OCI-LY7 (cell line): Measurements from ENCODE around the gene DRD4. TPM values are rescaled to one million over a fixed set of nuclear protein-coding genes. Genes with fewer than 3 reads are reported as not detected.

Experiments used
- BruUV-seq: library from RNA; stranded (reverse); fragments of 400-500 nt; replicated peaks from 2 replicates; lab custom pipeline; 2021; lab: Mats Ljungman, UMichigan
- CTCF ChIA-PET: fragments of 300-600 bp; sonication (Branson Sonifier 250); formaldehyde crosslinking; loops from one replicate; lab custom pipeline; 2022; ENCODE audit warnings: antibody characterized with exemption; ENCODE audit not compliant: unreplicated experiment; lab: Charles Lee
- POLR2A ChIA-PET: fragments of 300-600 bp; sonication (Branson Sonifier 250); formaldehyde crosslinking; loops from one replicate; lab custom pipeline; 2022; ENCODE audit warnings: antibody characterized with exemption; lab: Charles Lee
- DNase-seq: peaks from one replicate; pipeline ENCODE4 v3.0.0-alpha.2; 2015; ENCODE audit warnings: low spot score
- H2AFZ ChIP-seq: fragments of 200-600 bp; sonication (generic), shearing (Covaris generic); 2 replicates; pipeline ENCODE4 v1.6.1; 2014; ENCODE audit warnings: mild to moderate bottlenecking, antibody characterized with exemption, low read length, moderate library complexity
- H3K27ac ChIP-seq: fragments of 200-600 bp; sonication (generic); 2 replicates; pipeline ENCODE4 v1.5.1; 2014; ENCODE audit warnings: mixed run types, low read depth, mild to moderate bottlenecking, moderate library complexity, low read length, inconsistent platforms; ENCODE audit not compliant: poor library complexity, severe bottlenecking
- H3K36me3 ChIP-seq: fragments of 200-600 bp; sonication (generic); 2 replicates; pipeline ENCODE4 v1.6.1; 2014; ENCODE audit warnings: mild to moderate bottlenecking, antibody characterized with exemption, low read length, moderate library complexity, mixed read lengths; ENCODE audit not compliant: insufficient read depth
- H3K4me1 ChIP-seq: fragments of 200-600 bp; sonication (generic); 2 replicates; pipeline ENCODE4 v1.5.1; 2014; ENCODE audit warnings: mild to moderate bottlenecking, low read length; ENCODE audit not compliant: insufficient read depth, poor library complexity, severe bottlenecking
- H3K4me2 ChIP-seq: fragments of 200-600 bp; sonication (generic); 2 replicates; pipeline ENCODE4 v1.6.1; 2014; ENCODE audit warnings: mild to moderate bottlenecking, low read length
- H3K4me3 ChIP-seq: fragments of 200-600 bp; sonication (generic); 2 replicates; pipeline ENCODE4 v1.5.1; 2014; ENCODE audit warnings: mild to moderate bottlenecking, low read depth, low read length; ENCODE audit not compliant: poor library complexity, severe bottlenecking
- H3K79me2 ChIP-seq: fragments of 200-600 bp; sonication (generic); 2 replicates; pipeline ENCODE4 v1.6.1; 2016; ENCODE audit warnings: low read depth, mild to moderate bottlenecking, low read length, moderate library complexity, mixed read lengths; ENCODE audit not compliant: insufficient read depth
- H3K9me2 ChIP-seq: fragments of 200-600 bp; sonication (generic); 2 replicates; pipeline ENCODE4 v1.6.1; 2016; ENCODE audit warnings: mild to moderate bottlenecking, low read length, mixed read lengths; ENCODE audit not compliant: insufficient read depth
- H3K9me3 ChIP-seq: fragments of 200-600 bp; sonication (generic); 2 replicates; pipeline ENCODE4 v1.6.1; 2014; ENCODE audit warnings: mild to moderate bottlenecking, mixed run types, low read length, mixed read lengths
- H4K20me1 ChIP-seq: fragments of 200-600 bp; sonication (generic); 2 replicates; pipeline ENCODE4 v1.6.1; 2014; ENCODE audit warnings: mild to moderate bottlenecking, antibody characterized with exemption, low read length, moderate library complexity, mixed read lengths; ENCODE audit not compliant: insufficient read depth
- EZH2phosphoT487 ChIP-seq: fragments of 200-600 bp; sonication (generic); IDR thresholded peaks from 2 replicates; pipeline ENCODE4 v1.6.1; 2018; ENCODE audit warnings: low read depth, borderline replicate concordance, mild to moderate bottlenecking, mixed run types, antibody characterized with exemption, low read length, moderate library complexity, mixed read lengths
- intact Hi-C: fragments of 100-400 bp; cut with micrococcal nuclease; formaldehyde crosslinking; loops from one replicate; pipeline ENCODE4 v1.10.0; 2022; ENCODE audit not compliant: unreplicated experiment
- total RNA-seq, 2 experiments: library from RNA; depleted of rRNA in 1 of 2; stranded (reverse); fragments of >200 nt in 1 of 2; shearing (Covaris generic) in 1 of 2; gene quantifications; 2 replicates each; pipeline ENCODE4 v1.2.3, GENCODE V29; 2014 to 2022
- TF ChIP-seq, protein P1 (sequence below): fragments of 200-600 bp; sonication (generic); conservative IDR thresholded peaks from 2 replicates; pipeline ENCODE4 v1.5.1; 2014; ENCODE audit warnings: mild to moderate bottlenecking, antibody characterized with exemption, low read length, moderate library complexity, mixed read lengths

The DRD4 gene
- total RNA-seq, 2 experiments from 2014 or later, result 0.16 to 3.1 TPM

DNA sequence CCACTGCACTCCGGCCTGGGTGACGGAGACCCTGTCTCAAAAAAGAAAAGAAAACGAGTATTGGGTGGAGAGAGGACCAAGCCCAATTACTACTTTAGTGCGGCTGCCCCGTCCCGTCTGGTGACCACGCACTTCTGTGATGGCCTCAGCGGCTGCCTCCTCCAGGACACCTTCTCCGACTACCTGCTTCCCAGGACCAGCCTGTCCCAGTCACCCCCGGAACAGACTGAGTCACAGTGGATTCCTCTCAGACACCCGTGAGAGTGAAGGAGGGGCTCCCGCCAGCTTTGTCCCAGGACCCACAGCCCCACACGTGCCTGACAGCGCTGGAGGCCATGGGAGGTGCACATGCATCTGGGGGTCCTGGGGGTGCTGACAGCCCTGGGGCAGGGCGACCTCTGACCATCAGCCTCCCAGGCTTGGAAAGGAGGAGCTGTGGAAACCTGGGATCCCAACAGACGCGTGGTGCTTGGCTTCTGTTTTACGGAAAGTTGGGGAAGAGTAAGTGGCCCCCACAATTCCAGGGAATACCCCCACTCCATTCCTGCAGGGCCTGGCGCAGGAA, 4.8 kb downstream of the DRD4 start:
- TF ChIP-seq, protein P1, sequence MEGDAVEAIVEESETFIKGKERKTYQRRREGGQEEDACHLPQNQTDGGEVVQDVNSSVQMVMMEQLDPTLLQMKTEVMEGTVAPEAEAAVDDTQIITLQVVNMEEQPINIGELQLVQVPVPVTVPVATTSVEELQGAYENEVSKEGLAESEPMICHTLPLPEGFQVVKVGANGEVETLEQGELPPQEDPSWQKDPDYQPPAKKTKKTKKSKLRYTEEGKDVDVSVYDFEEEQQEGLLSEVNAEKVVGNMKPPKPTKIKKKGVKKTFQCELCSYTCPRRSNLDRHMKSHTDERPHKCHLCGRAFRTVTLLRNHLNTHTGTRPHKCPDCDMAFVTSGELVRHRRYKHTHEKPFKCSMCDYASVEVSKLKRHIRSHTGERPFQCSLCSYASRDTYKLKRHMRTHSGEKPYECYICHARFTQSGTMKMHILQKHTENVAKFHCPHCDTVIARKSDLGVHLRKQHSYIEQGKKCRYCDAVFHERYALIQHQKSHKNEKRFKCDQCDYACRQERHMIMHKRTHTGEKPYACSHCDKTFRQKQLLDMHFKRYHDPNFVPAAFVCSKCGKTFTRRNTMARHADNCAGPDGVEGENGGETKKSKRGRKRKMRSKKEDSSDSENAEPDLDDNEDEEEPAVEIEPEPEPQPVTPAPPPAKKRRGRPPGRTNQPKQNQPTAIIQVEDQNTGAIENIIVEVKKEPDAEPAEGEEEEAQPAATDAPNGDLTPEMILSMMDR, result no peak
- TF ChIP-seq EZH2phosphoT487, result no peak
- H3K27ac ChIP-seq, result no peak overlapping the region
- intact Hi-C loops, result no loop called here
- no TSS peak for BruUV-seq
- no peaks in the 10 kb centered on the region for H4K20me1 ChIP-seq
- H3K36me3 ChIP-seq, result peaks cover 42% of the 10 kb centered on the region; the same call in 1 of the 2 replicates
- no peaks in the 10 kb centered on the region for H3K9me3 ChIP-seq
- no peak overlapping the region for H3K4me3 ChIP-seq
- DNase-seq, result no peak
- H3K79me2 ChIP-seq, result no peaks in the 10 kb centered on the region
- H2AFZ ChIP-seq, result no peak overlapping the region
- no peaks in the 10 kb centered on the region for H3K9me2 ChIP-seq
- ChIA-PET POLR2A (interaction anchor here (0.5 kb wide), 1 partner anchor 140 kb away, joined by 3 read pairs; no protein-coding TSS in a partner anchor), CTCF (no interaction called here)
- H3K4me1 ChIP-seq, result peaks cover 9% of the 10 kb centered on the region
- no peak overlapping the region for H3K4me2 ChIP-seq

DNA sequence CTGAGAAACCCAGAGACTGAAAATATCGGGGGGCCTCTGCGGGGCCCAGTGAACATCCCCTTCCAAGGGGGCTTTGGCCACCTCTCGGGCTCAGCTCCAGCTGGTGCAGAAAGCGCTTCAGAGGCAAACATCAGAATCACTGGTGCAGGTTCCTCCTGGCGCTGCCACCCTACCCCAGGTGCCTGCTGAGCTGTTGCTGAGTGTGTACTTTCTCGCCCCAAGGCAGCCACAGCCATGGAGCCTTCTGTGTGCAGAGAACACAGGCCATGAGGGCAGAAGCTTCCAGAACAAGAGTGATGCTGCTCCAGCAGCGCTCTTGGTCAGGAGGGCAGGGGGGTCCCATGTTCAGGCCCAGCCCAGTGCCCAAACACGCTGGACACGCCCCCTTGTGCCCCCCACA, 6.3 kb downstream of the DRD4 start:
- H3K9me3 ChIP-seq, result no peaks in the 10 kb centered on the region
- no peaks in the 10 kb centered on the region for H3K9me2 ChIP-seq
- ChIA-PET POLR2A (no interaction called here), CTCF (no interaction called here)
- BruUV-seq, result no TSS peak
- H3K27ac ChIP-seq, result no peak overlapping the region
- H2AFZ ChIP-seq, result no peak overlapping the region
- intact Hi-C loops, result no loop called here
- H4K20me1 ChIP-seq, result no peaks in the 10 kb centered on the region
- no peak overlapping the region for H3K4me2 ChIP-seq
- no peak overlapping the region for H3K4me3 ChIP-seq
- DNase-seq, result no peak
- H3K36me3 ChIP-seq, result peaks cover 44% of the 10 kb centered on the region; the same call in 1 of the 2 replicates
- TF ChIP-seq, protein P1, result no peak
- no peak for TF ChIP-seq EZH2phosphoT487
- no peaks in the 10 kb centered on the region for H3K79me2 ChIP-seq
- peaks cover 9% of the 10 kb centered on the region for H3K4me1 ChIP-seq

DNA sequence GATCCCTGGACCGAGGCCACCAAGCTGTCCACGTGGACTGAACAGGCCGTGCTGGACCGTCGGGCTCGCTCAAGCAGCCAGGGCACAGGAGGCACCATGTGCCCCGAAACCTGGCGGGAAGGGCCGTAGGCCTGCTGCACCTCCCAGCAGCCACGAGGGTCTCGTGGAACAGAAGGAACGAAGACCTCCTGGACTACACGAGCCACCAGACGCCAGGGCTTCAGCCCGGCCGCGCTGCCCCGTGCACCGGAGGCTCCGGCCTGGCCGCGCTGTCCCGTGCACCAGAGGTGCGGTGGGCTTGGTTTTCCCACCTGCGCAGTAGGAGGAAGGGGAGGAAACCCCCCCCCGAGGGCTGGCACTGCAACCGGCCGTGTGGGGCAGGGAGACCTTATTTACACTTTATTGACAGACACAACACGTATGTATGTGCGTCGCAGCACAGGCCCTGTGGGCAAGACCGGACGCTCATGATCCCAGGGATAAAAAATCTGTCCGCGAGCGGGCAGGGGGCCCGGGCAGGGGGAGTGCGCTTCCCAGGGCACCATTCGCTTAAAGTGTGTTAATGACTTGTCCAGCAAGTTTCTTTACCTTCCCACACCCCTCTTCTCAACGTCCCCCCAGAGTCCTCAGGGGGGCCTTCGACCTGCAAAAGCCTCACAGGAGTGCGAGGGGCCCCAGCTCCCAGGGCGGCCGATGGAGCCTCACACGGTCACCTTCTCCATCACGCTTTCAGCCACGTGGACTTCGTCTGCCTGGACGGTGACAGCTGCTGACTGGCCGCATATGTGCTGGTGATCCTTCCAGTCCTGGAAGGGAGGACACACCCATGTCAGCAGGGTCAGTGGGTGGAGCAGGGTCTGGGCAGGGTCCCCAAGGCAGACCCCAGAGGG, 7.0 kb downstream of the DRD4 start:
- no peak for DNase-seq
- intact Hi-C loops, result no loop called here

More for the DNA sequence above, 7.0 kb downstream of the DRD4 start:
- Histone ChIP-seq H3K79me2 (no peaks in the 10 kb centered on the region), H3K4me3 (no peak overlapping the region), H3K27ac (no peak overlapping the region), H3K9me3 (no peaks in the 10 kb centered on the region), H3K4me1 (peaks cover 9% of the 10 kb centered on the region), H3K4me2 (no peak overlapping the region), H2AFZ (no peak overlapping the region), H4K20me1 (no peaks in the 10 kb centered on the region), H3K36me3 (peaks cover 47% of the 10 kb centered on the region), H3K9me2 (no peaks in the 10 kb centered on the region)
- TF ChIP-seq, protein P1, result no peak
- no peak for TF ChIP-seq EZH2phosphoT487
- CTCF ChIA-PET, result no interaction called here
- POLR2A ChIA-PET, result no interaction called here
- BruUV-seq, result no TSS peak
